NCI-H748 (cell line): ENCODE results near the gene TTYH2.

Source experiments
- DNase-seq: peaks from one replicate; lab custom pipeline; 2025; ENCODE audit not compliant: unreplicated experiment; lab: John Stamatoyannopoulos, UW

The TTYH2 gene

GRCh38 chr17:74233937-74234336 is 20.6 kb downstream of the TTYH2 start:
- DNase-seq, result no peak

- DNase-seq, result no peak
These were observed 21.1 kb downstream of the TTYH2 start for GRCh38 chr17:74234486-74234885.

- DNase-seq, result no peak
These were observed 21.7 kb downstream of the TTYH2 start for GRCh38 chr17:74235040-74235581.

- no peak for DNase-seq
These were observed 22.6 kb downstream of the TTYH2 start for GRCh38 chr17:74235911-74236371.

- no peak for DNase-seq
These were observed 23.9 kb downstream of the TTYH2 start for GRCh38 chr17:74237321-74237720.

- DNase-seq, result no peak
These were observed 25.8 kb downstream of the TTYH2 start for GRCh38 chr17:74239172-74239571.

- DNase-seq, result no peak
These were observed 27.3 kb downstream of the TTYH2 start for GRCh38 chr17:74240618-74241205.

GRCh38 chr17:74241431-74241830 is 28.1 kb downstream of the TTYH2 start:
- no peak for DNase-seq

GRCh38 chr17:74241847-74242246 is 28.5 kb downstream of the TTYH2 start:
- DNase-seq, result no peak

GRCh38 chr17:74243013-74243755 is 29.8 kb downstream of the TTYH2 start:
- no peak for DNase-seq

GRCh38 chr17:74244128-74244527 is 30.8 kb downstream of the TTYH2 start:
- no peak for DNase-seq

GRCh38 chr17:74244548-74244947 is 31.2 kb downstream of the TTYH2 start:
- no peak for DNase-seq

- no peak for DNase-seq
These were observed 31.9 kb downstream of the TTYH2 start for GRCh38 chr17:74245145-74245831.

GRCh38 chr17:74245871-74246270 is 32.5 kb downstream of the TTYH2 start:
- no peak for DNase-seq

- no peak for DNase-seq
These were observed 36.4 kb downstream of the TTYH2 start for GRCh38 chr17:74249590-74250270.

GRCh38 chr17:74250324-74250995 is 37.1 kb downstream of the TTYH2 start:
- DNase-seq, result no peak

GRCh38 chr17:74251051-74251450 is 37.7 kb downstream of the TTYH2 start:
- DNase-seq, result no peak

GRCh38 chr17:74251569-74251968 is 38.2 kb downstream of the TTYH2 start:
- DNase-seq, result no peak

GRCh38 chr17:74252211-74252610 is 38.8 kb downstream of the TTYH2 start:
- DNase-seq, result no peak

- DNase-seq, result no peak
These were observed 39.7 kb downstream of the TTYH2 start for GRCh38 chr17:74253036-74253435.

- DNase-seq, result no peak
These were observed 43.9 kb downstream of the TTYH2 start for GRCh38 chr17:74257311-74257710.
